ENCODE data around the gene CPSF2. TPM values are rescaled to one million over a fixed set of nuclear protein-coding genes. Genes with fewer than 3 reads are reported as not detected.

Gene CPSF2
- total RNA-seq (10 to 100 TPM; 38.6 to 42.4 TPM), polyA plus RNA-seq (1 to 10 TPM; 5.0 to 6.2 TPM)
- long read RNA-seq, donor 1, partial matches to known transcripts, result 19 of 24 reads
- long read RNA-seq, donor 1, other reads (novel, unspliced or antisense), result 5 of 24 reads
- long read RNA-seq, donor 2, partial matches to known transcripts, result 4 of 6 reads
- long read RNA-seq, donor 2, other reads (novel, unspliced or antisense), result 2 of 6 reads

DNA sequence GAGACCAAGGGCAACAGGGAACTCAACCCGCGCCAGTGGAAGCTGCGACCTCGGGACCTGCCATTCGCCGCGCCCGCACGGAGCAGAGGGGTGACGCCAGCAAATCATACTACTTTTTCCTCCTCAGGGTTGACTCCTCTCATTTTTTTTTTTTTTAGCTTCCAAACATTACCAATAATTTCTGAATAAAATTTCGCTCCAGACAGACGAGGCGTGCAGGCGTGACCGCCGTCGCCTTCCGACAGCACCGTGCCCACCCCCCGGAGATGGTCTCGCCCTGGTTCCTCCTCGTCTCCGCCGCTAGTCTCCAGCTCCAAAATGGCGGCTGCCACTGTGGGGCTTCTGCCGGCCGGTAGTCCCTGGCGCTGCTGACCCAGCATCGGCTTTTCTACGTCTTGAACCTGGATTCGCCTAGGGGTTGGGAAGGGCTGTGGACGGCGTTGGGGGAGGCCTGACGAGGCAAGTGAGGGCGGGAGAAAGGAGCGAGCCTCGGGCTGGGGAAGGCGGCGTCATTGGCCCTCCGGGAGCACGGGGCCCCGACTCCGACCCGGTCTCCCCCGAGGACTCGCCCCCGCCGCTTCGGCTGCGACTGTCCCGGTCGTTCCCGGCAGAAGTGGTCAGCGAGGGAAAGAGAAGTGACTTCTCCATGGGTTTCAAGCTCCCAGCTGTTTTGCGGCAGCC, at the start of gene CPSF2, which contains the start of gene NDUFB1:
Gene CPSF2, plus strand, starts transcription at position 300 of the 681 bp plus-strand sequence. CDS start 9,016 bp downstream, outside the sequence.
Gene NDUFB1, minus strand, starts transcription at position 37 of the 681 bp plus-strand sequence. CDS start 4,069 bp downstream, outside the sequence.
- intact Hi-C loops (cut with DNase I), result loop anchor here in 1 of 2 donors (10.0 kb wide), 1 partner anchor 563 kb away; no protein-coding TSS in a partner anchor
- peaks cover 0 to under 1% of the 10 kb centered on the region in 2 donors for H3K36me3 ChIP-seq (ENCODE audit: control insufficient read depth in 1 of 2, insufficient read depth in 2 of 2, low read length in 1 of 2)
- H3K9me3 ChIP-seq (ENCODE audit: control insufficient read depth, low read length), result no peaks in the 10 kb centered on the region
- H3K27ac ChIP-seq (ENCODE audit: low read depth in 1 of 2, low read length in 2 of 2), result peak within 1 kb of the TSS in 1 of 2 donors; percentile 87
- peak within 1 kb of the TSS; percentile 71 to 82 for H3K4me3 ChIP-seq (ENCODE audit: low read length in 2 of 2)
- no peaks in the 10 kb centered on the region for H3K27me3 ChIP-seq (ENCODE audit: control insufficient read depth in 1 of 2, insufficient read depth in 2 of 2, low read length in 1 of 2)
- DNase-seq (peak; percentile 90 to 95), ATAC-seq (ENCODE audit: low FRiP score) (peak; percentile 96)
- 0 to 1% methylated on average over 49 to 55 of the region's 55 CpGs for WGBS, 2 donors
- peaks cover 0 to 1% of the 10 kb centered on the region in 2 donors for H3K4me1 ChIP-seq (ENCODE audit: control insufficient read depth in 1 of 2, insufficient read depth in 2 of 2, low read length in 2 of 2)

GRCh38 chr14:92074555-92074954, 47.2 kb upstream of the CPSF2 start:
- H3K27me3 ChIP-seq (ENCODE audit: control insufficient read depth in 1 of 2, insufficient read depth in 2 of 2, low read length in 1 of 2), result no peaks in the 10 kb centered on the region
- H3K36me3 ChIP-seq (ENCODE audit: control insufficient read depth in 1 of 2, insufficient read depth in 2 of 2, low read length in 1 of 2), result peaks cover 3 to 5% of the 10 kb centered on the region in 2 donors
- ATAC-seq (ENCODE audit: low FRiP score) (no peak), DNase-seq (no peak)
- no peak overlapping the region for H3K4me3 ChIP-seq (ENCODE audit: low read length in 2 of 2)
- no peaks in the 10 kb centered on the region for H3K4me1 ChIP-seq (ENCODE audit: control insufficient read depth in 1 of 2, insufficient read depth in 2 of 2, low read length in 2 of 2)
- H3K9me3 ChIP-seq (ENCODE audit: control insufficient read depth, low read length), result no peaks in the 10 kb centered on the region
- H3K27ac ChIP-seq (ENCODE audit: low read depth in 1 of 2, low read length in 2 of 2), result no peak overlapping the region
- intact Hi-C loops (cut with DNase I), result no loop called here

DNA sequence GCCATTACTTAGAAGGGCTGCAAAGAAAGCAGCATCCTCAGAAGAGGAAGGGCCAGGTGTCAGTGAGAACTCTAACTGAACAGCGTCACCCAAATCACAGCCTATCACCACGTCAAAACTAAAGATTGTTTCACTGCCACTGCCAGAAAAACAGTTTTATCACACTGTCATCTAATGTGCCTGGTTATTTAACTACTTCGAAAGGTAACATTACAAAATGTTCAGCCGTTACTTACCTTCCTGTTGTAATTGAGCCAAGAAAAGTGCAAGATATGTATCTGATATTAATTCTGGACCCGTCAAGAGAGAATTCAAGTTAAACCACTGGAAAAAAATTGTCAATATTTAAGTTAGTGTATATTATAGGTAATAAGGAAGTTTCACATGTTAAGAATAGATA, 33.3 kb upstream of the CPSF2 start:
- Histone ChIP-seq H3K4me3 (ENCODE audit: low read length in 2 of 2) (no peak overlapping the region), H3K9me3 (ENCODE audit: control insufficient read depth, low read length) (no peaks in the 10 kb centered on the region), H3K27ac (ENCODE audit: low read depth in 1 of 2, low read length in 2 of 2) (no peak overlapping the region), H3K36me3 (ENCODE audit: control insufficient read depth in 1 of 2, insufficient read depth in 2 of 2, low read length in 1 of 2) (peaks cover 0 to 8% of the 10 kb centered on the region in 2 donors), H3K27me3 (ENCODE audit: control insufficient read depth in 1 of 2, insufficient read depth in 2 of 2, low read length in 1 of 2) (no peaks in the 10 kb centered on the region), H3K4me1 (ENCODE audit: control insufficient read depth in 1 of 2, insufficient read depth in 2 of 2, low read length in 2 of 2) (no peaks in the 10 kb centered on the region)
- ATAC-seq (ENCODE audit: low FRiP score), result no peak
- no peak for DNase-seq
- intact Hi-C loops (cut with DNase I), result no loop called here
- 87 to 90% methylated on average over 5 of the region's 5 CpGs for WGBS, 2 donors

- intact Hi-C loops (cut with DNase I), result no loop called here
- no peak for DNase-seq
- Histone ChIP-seq H3K27ac (ENCODE audit: low read depth in 1 of 2, low read length in 2 of 2) (no peak overlapping the region), H3K36me3 (ENCODE audit: control insufficient read depth in 1 of 2, insufficient read depth in 2 of 2, low read length in 1 of 2) (peaks cover 4% of the 10 kb centered on the region in 2 donors), H3K4me3 (ENCODE audit: low read length in 2 of 2) (no peak overlapping the region), H3K27me3 (ENCODE audit: control insufficient read depth in 1 of 2, insufficient read depth in 2 of 2, low read length in 1 of 2) (no peaks in the 10 kb centered on the region), H3K4me1 (ENCODE audit: control insufficient read depth in 1 of 2, insufficient read depth in 2 of 2, low read length in 2 of 2) (no peaks in the 10 kb centered on the region), H3K9me3 (ENCODE audit: control insufficient read depth, low read length) (no peaks in the 10 kb centered on the region)
- 22 to 43% methylated on average over 1 of the region's 1 CpG for whole genome bisulfite sequencing, 2 donors
- ATAC-seq (ENCODE audit: low FRiP score), result no peak
Observed at GRCh38 chr14:92093320-92093719, 28.4 kb upstream of the CPSF2 start.

DNA sequence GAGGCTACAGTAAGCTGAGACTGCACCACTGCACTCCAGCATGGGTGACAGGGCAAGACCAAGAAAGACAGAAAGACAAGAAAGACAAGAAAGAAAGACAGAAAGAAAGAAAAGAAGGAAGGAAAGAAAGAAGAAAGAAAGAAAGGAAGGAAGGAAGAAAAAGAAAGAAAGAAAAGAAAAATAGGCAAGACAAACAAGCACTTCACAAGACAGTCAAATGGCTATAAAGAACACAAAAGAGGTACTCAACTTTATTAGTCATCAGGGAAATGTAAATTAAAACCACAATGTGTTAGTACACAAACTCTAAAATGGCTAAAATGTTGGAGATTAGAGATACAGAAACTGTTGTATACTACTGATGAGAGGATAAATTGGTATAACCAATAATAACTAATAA, 22.0 kb upstream of the CPSF2 start:
- intact Hi-C loops (cut with DNase I), result no loop called here
- Histone ChIP-seq H3K4me1 (ENCODE audit: control insufficient read depth in 1 of 2, insufficient read depth in 2 of 2, low read length in 2 of 2) (no peaks in the 10 kb centered on the region), H3K36me3 (ENCODE audit: control insufficient read depth in 1 of 2, insufficient read depth in 2 of 2, low read length in 1 of 2) (peaks cover 0 to 4% of the 10 kb centered on the region in 2 donors), H3K4me3 (ENCODE audit: low read length in 2 of 2) (no peak overlapping the region), H3K9me3 (ENCODE audit: control insufficient read depth, low read length) (no peaks in the 10 kb centered on the region), H3K27me3 (ENCODE audit: control insufficient read depth in 1 of 2, insufficient read depth in 2 of 2, low read length in 1 of 2) (no peaks in the 10 kb centered on the region), H3K27ac (ENCODE audit: low read depth in 1 of 2, low read length in 2 of 2) (no peak overlapping the region)
- ATAC-seq (ENCODE audit: low FRiP score) (no peak), DNase-seq (no peak)

GRCh38 chr14:92103363-92103989, 18.3 kb upstream of the CPSF2 start:
- H3K27ac ChIP-seq (ENCODE audit: low read depth in 1 of 2, low read length in 2 of 2), result no peak overlapping the region
- no peaks in the 10 kb centered on the region for H3K9me3 ChIP-seq (ENCODE audit: control insufficient read depth, low read length)
- H3K36me3 ChIP-seq (ENCODE audit: control insufficient read depth in 1 of 2, insufficient read depth in 2 of 2, low read length in 1 of 2), result no peaks in the 10 kb centered on the region
- H3K27me3 ChIP-seq (ENCODE audit: control insufficient read depth in 1 of 2, insufficient read depth in 2 of 2, low read length in 1 of 2), result no peaks in the 10 kb centered on the region
- no peak overlapping the region for H3K4me3 ChIP-seq (ENCODE audit: low read length in 2 of 2)
- ATAC-seq (ENCODE audit: low FRiP score) (no peak), DNase-seq (no peak)
- WGBS, 2 donors, result 86 to 87% methylated on average over 7 of the region's 7 CpGs
- peaks cover 0 to 2% of the 10 kb centered on the region in 2 donors for H3K4me1 ChIP-seq (ENCODE audit: control insufficient read depth in 1 of 2, insufficient read depth in 2 of 2, low read length in 2 of 2)
- intact Hi-C loops (cut with DNase I), result no loop called here

GRCh38 chr14:92105073-92105892, 16.5 kb upstream of the CPSF2 start:
- Histone ChIP-seq H3K36me3 (ENCODE audit: control insufficient read depth in 1 of 2, insufficient read depth in 2 of 2, low read length in 1 of 2) (no peaks in the 10 kb centered on the region), H3K27ac (ENCODE audit: low read depth in 1 of 2, low read length in 2 of 2) (peak overlapping the region in 1 of 2 donors; percentile 99), H3K9me3 (ENCODE audit: control insufficient read depth, low read length) (no peaks in the 10 kb centered on the region), H3K4me3 (ENCODE audit: low read length in 2 of 2) (peak overlapping the region; percentile 87 to 98), H3K27me3 (ENCODE audit: control insufficient read depth in 1 of 2, insufficient read depth in 2 of 2, low read length in 1 of 2) (no peaks in the 10 kb centered on the region), H3K4me1 (ENCODE audit: control insufficient read depth in 1 of 2, insufficient read depth in 2 of 2, low read length in 2 of 2) (peaks cover 0 to 2% of the 10 kb centered on the region in 2 donors)
- ATAC-seq (ENCODE audit: low FRiP score) (no peak), DNase-seq (no peak)
- 50 to 55% methylated on average over 16 of the region's 16 CpGs for WGBS, 2 donors
- intact Hi-C loops (cut with DNase I), result no loop called here

GRCh38 chr14:92105893-92106142, 16.0 kb upstream of the CPSF2 start:
- no peaks in the 10 kb centered on the region for H3K36me3 ChIP-seq (ENCODE audit: control insufficient read depth in 1 of 2, insufficient read depth in 2 of 2, low read length in 1 of 2)
- no peaks in the 10 kb centered on the region for H3K27me3 ChIP-seq (ENCODE audit: control insufficient read depth in 1 of 2, insufficient read depth in 2 of 2, low read length in 1 of 2)
- DNase-seq (peak; percentile 74 to 79), ATAC-seq (ENCODE audit: low FRiP score) (peak; percentile 56)
- no peaks in the 10 kb centered on the region for H3K9me3 ChIP-seq (ENCODE audit: control insufficient read depth, low read length)
- 0% methylated on average over 10 of the region's 10 CpGs for WGBS, 2 donors
- intact Hi-C loops (cut with DNase I), result no loop called here
- H3K4me1 ChIP-seq (ENCODE audit: control insufficient read depth in 1 of 2, insufficient read depth in 2 of 2, low read length in 2 of 2), result peaks cover 0 to 2% of the 10 kb centered on the region in 2 donors
- H3K27ac ChIP-seq (ENCODE audit: low read depth in 1 of 2, low read length in 2 of 2), result peak overlapping the region in 1 of 2 donors; percentile 99
- peak overlapping the region; percentile 87 to 98 for H3K4me3 ChIP-seq (ENCODE audit: low read length in 2 of 2)

All from aorta (tissue), 5 donors.